K562 (cell line): ENCODE results near the gene MB21D2. TPM values are rescaled to one million over a fixed set of nuclear protein-coding genes. Genes with fewer than 3 reads are reported as not detected.

Experiments used
- ATAC-seq: fragments of 200-7000 bp; cut with Tn5 transposase; 3 replicates; pipeline ENCODE4 v1.9.1; 2020; ENCODE audit warnings: moderate library complexity
- BruUV-seq: library from RNA; stranded (reverse); fragments of 400-500 nt; replicated peaks from 2 replicates; lab custom pipeline; 2021; lab: Mats Ljungman, UMichigan
- CTCF ChIA-PET: fragments of 300-600 bp; formaldehyde crosslinking; extraction: SDS; loops from one replicate; lab custom pipeline; 2021; ENCODE audit warnings: low intra/inter-chr PET ratio; lab: Yijun Ruan, JAX
- POLR2A ChIA-PET: fragments of 300-600, 350-650 bp; sonication (Branson Sonifier 250); formaldehyde crosslinking; extraction: SDS; loops from one replicate; lab custom pipeline; 2021; ENCODE audit warnings: antibody characterized with exemption, inconsistent platforms; lab: Yijun Ruan, JAX
- DNase-seq, 4 experiments: peaks; one replicate each; pipeline versions ENCODE4 v3.0.0 to v3.0.0-alpha.2; 2011 to 2018; ENCODE audit warnings: low spot score in 3 of 4, mixed read lengths in 3 of 4; ENCODE audit errors: extremely low read depth in 1 of 4
- FAIRE-seq: peaks from 2 replicates; lab custom pipeline; 2011; peaks lifted over from hg19 to GRCh38; lab: Jason Lieb, UNC
- H2AFZ ChIP-seq: 2 replicates; pipeline ENCODE4 v1.6.0; 2011; ENCODE audit warnings: low read depth, low read length, control low read depth, inconsistent platforms
- H3K27ac ChIP-seq: fragments of 200-600 bp; 3 replicates; pipeline ENCODE4 v1.8.0; 2011; ENCODE audit warnings: low read depth, mild to moderate bottlenecking, control low read depth, inconsistent platforms, low read length, moderate library complexity, mixed read lengths; ENCODE audit errors: extremely low read depth
- H3K27me3 ChIP-seq, 2 experiments: fragments of 300-600 bp in 1 of 2; 2 replicates in 1 of 2; 3 replicates in 1 of 2; pipeline versions ENCODE4 v1.6.0 to v1.8.0; 2011; ENCODE audit warnings: inconsistent platforms in 2 of 2, low read length in 2 of 2, mild to moderate bottlenecking in 1 of 2, mixed read lengths in 1 of 2, moderate library complexity in 1 of 2; ENCODE audit not compliant: control insufficient read depth in 2 of 2, insufficient read depth in 2 of 2
- H3K36me3 ChIP-seq: fragments of 300-600 bp; 3 replicates; pipeline ENCODE4 v1.8.0; 2011; ENCODE audit warnings: mild to moderate bottlenecking, low read length, inconsistent platforms; ENCODE audit not compliant: control insufficient read depth, insufficient read depth
- H3K4me1 ChIP-seq, 2 experiments: fragments of 200-600 bp in 1 of 2; replicated peaks in 1 of 2; 2 replicates in 1 of 2; 3 replicates in 1 of 2; pipeline versions ENCODE4 v1.5.1 to v1.8.0; 2011; ENCODE audit warnings: inconsistent platforms in 2 of 2, low read length in 2 of 2, mild to moderate bottlenecking in 1 of 2, mixed read lengths in 1 of 2, moderate library complexity in 1 of 2; ENCODE audit not compliant: control insufficient read depth in 2 of 2, insufficient read depth in 2 of 2
- H3K4me2 ChIP-seq: 2 replicates; pipeline ENCODE4 v1.6.1; 2011; ENCODE audit warnings: low read length, control low read depth, inconsistent platforms, mixed read lengths; ENCODE audit not compliant: insufficient read depth
- H3K4me3 ChIP-seq: fragments of 200-600 bp; sonication (generic), shearing (Covaris generic); 2 replicates; pipeline ENCODE4 v1.5.1; 2016; ENCODE audit warnings: control low read depth, inconsistent platforms
- H3K79me2 ChIP-seq: fragments of 200-600 bp; 3 replicates; pipeline ENCODE4 v1.8.0; 2011; ENCODE audit warnings: low read length, inconsistent platforms; ENCODE audit not compliant: control insufficient read depth, insufficient read depth
- H3K9ac ChIP-seq, 2 experiments: 2 replicates each; pipeline versions ENCODE4 v1.6.0 to v1.6.1; 2011; ENCODE audit warnings: low read depth in 2 of 2, low read length in 2 of 2, control low read depth in 1 of 2, inconsistent platforms in 1 of 2, mild to moderate bottlenecking in 1 of 2, mixed read lengths in 1 of 2; ENCODE audit not compliant: insufficient read depth in 1 of 2
- H3K9me1 ChIP-seq: one replicate; pipeline ENCODE4 v1.6.0; 2011; ENCODE audit warnings: inconsistent platforms, mild to moderate bottlenecking, low read length, moderate library complexity; ENCODE audit not compliant: control insufficient read depth, insufficient read depth
- H3K9me3 ChIP-seq: replicated peaks from 2 replicates; pipeline ENCODE4 v1.5.1; 2011; ENCODE audit warnings: low read depth, low read length, inconsistent platforms; ENCODE audit not compliant: control insufficient read depth, insufficient read depth
- H4K20me1 ChIP-seq: replicated peaks from 2 replicates; pipeline ENCODE4 v1.6.1; 2011; ENCODE audit warnings: low read length, inconsistent platforms, mixed read lengths; ENCODE audit not compliant: control insufficient read depth, insufficient read depth
- POLR2AphosphoS5 ChIP-seq: IDR thresholded peaks from 2 replicates; pipeline ENCODE4 v1.6.1; 2011; ENCODE audit warnings: mild to moderate bottlenecking, low read depth, low read length, moderate library complexity; ENCODE audit not compliant: control insufficient read depth, insufficient read depth
- RBM17 ChIP-seq: fragments of 200-400 bp; formaldehyde crosslinking; IDR thresholded peaks from 2 replicates; pipeline ENCODE4 v1.6.1; 2017; ENCODE audit warnings: low read depth, mild to moderate bottlenecking, low read length, borderline replicate concordance
- ZC3H4 ChIP-seq: sonication (generic); formaldehyde crosslinking; IDR thresholded peaks from 2 replicates; pipeline ENCODE4 v1.9.0; 2021; ENCODE audit warnings: missing genetic modification reagents, borderline replicate concordance
- ZNF140 ChIP-seq: fragments of 250-450 bp; sonication (Bioruptor Pico); IDR thresholded peaks from 2 replicates; pipeline ENCODE4 v1.8.0; 2021; ENCODE audit warnings: moderate library complexity, mild to moderate bottlenecking, inconsistent platforms
- ZNF57 ChIP-seq: fragments of 450-650 bp; formaldehyde crosslinking; IDR thresholded peaks from 2 replicates; pipeline ENCODE4 v1.4.0; 2020; ENCODE audit warnings: mild to moderate bottlenecking, moderate library complexity
- ZNF785 ChIP-seq: fragments of 250-450 bp; sonication (Bioruptor Pico); IDR thresholded peaks from 2 replicates; pipeline ENCODE4 v1.4.0; 2020; ENCODE audit warnings: mild to moderate bottlenecking
- WGBS: fragments of 100-300 bp; shearing (Covaris generic); methylation state at CpG from one replicate; pipeline ENCODE4 v1.1.6; 2016; ENCODE audit warnings: low coverage, mixed read lengths; ENCODE audit not compliant: insufficient coverage; ENCODE audit errors: missing lambda C conversion rate; 5-methylcytosine and 5-hydroxymethylcytosine counted together
- in situ Hi-C: fragments of 300-500 bp; cut with MboI; formaldehyde crosslinking; loops from 4 replicates; pipeline ENCODE4 v1.15.0; 2018; ENCODE audit warnings: inconsistent platforms, mixed read lengths
- intact Hi-C: fragments of 100-400 bp; cut with micrococcal nuclease; formaldehyde crosslinking; loops from 2 replicates; pipeline ENCODE4 v1.14.2; 2022
- polyA plus RNA-seq, 8 experiments: library from polyadenylated mRNA; depleted of rRNA in 4 of 8; stranded (reverse) in 5 of 8; unstranded in 3 of 8; fragments of >200 nt; fragmentation: Nextera tagmentation in 2 of 8; fragmentation: Illumina TruSeq in 1 of 8; extraction: Ambion mirVana in 2 of 8; extraction: Trizol in 1 of 8; gene quantifications; 2 replicates each; pipeline versions ENCODE4 v1.2.1 to v1.2.3, GENCODE V29; 2011 to 2014; ENCODE audit warnings: inconsistent platforms in 1 of 8, missing spikeins in 1 of 8
- total RNA-seq, 7 experiments: library from RNA; depleted of rRNA in 6 of 7; stranded (reverse); fragments of >200 nt in 6 of 7; fragmentation: Illumina TruSeq in 2 of 7; extraction: Trizol in 2 of 7; gene quantifications; 2 replicates each; pipeline versions ENCODE4 v1.2.1 to v1.2.3, GENCODE V29; 2011 to 2021; ENCODE audit warnings: low replicate concordance in 1 of 7
- TF ChIP-seq, protein P1 (sequence below), 2 experiments: fragments of 450-650 bp in 1 of 2; sonication (generic) in 1 of 2; formaldehyde crosslinking in 1 of 2; IDR thresholded peaks; 2 replicates each; pipeline versions ENCODE4 v1.7.1 to v1.9.0; 2016 to 2022; ENCODE audit warnings: inconsistent platforms in 1 of 2, mild to moderate bottlenecking in 1 of 2, missing genetic modification reagents in 1 of 2
- TF ChIP-seq, protein P2 (sequence below): fragments of 250-450 bp; sonication (Bioruptor Pico); IDR thresholded peaks from 2 replicates; pipeline ENCODE4 v1.8.0; 2022; ENCODE audit warnings: moderate library complexity, mild to moderate bottlenecking, inconsistent platforms

MB21D2 gene
- total and polyA plus RNA-seq, 9 of the 15 experiments (the other 6 are each of a cell fraction or from before 2014, with no cell fraction given): 0.01 TPM; not detected in 8

DNA sequence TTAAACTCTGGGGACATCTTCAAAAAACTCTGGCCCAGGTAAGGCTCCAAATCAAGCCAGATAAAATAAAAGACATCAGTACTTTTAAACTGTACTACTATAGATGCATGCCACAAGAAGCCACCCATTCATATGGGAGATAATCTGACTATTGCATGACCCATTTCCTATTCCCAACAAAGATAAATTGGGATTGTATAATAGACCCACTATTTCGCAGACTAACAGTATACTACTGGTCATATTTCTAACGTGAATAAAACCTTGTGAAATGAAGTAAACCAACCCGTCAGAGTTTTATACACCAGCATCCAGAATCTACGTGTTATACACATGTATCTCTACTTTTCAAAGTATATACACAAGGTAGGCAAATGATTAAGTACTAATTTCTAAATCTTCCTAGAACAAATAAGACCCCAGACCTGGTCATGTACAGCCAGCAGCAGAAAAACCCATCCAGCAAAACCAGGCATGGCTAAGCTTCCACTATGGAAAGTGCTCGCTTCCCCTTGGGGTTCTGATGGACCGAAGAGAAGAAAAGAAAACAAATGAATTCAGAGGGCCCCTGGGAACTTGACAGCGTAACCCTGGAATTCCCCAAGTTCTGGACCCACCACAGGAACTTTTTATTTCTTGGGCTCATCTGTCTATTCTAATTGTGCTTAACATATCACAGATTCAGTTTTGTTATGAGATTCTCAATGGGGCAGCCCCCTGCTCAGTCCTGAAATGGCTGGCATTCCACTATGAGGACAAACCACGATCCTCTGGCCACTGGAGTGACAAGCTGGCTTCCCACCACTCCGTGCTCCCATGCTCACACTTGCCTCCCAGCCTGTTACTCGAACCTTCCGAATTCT, 69.1 kb downstream of the MB21D2 start:
- ATAC-seq (no peak), DNase-seq (no peak), FAIRE-seq (no peak)
- H2AFZ ChIP-seq: no peak overlapping the region
- 0% methylated on average over 11 of the region's 11 CpGs for WGBS
- H3K9me1 ChIP-seq: no peaks in the 10 kb centered on the region
- no peak overlapping the region for H3K9ac ChIP-seq
- POLR2A ChIA-PET: no interaction called here
- no peaks in the 10 kb centered on the region for H4K20me1 ChIP-seq
- H3K9me3 ChIP-seq: no peaks in the 10 kb centered on the region
- no peaks in the 10 kb centered on the region; a peak in 1 of 5 replicates for H3K27me3 ChIP-seq
- BruUV-seq: no TSS peak
- intact Hi-C loops (no loop called here), in situ Hi-C loops (no loop called here)
- H3K4me3 ChIP-seq: no peak overlapping the region
- no peaks in the 10 kb centered on the region for H3K36me3 ChIP-seq
- CTCF ChIA-PET: no interaction called here
- H3K4me1 ChIP-seq: no peaks in the 10 kb centered on the region
- H3K79me2 ChIP-seq: no peaks in the 10 kb centered on the region
- no peak overlapping the region for H3K27ac ChIP-seq
- H3K4me2 ChIP-seq: no peak overlapping the region
- no peak for TF ChIP-seq ZNF140 (CRISPR knock-in tag)
- TF ChIP-seq, protein P1, sequence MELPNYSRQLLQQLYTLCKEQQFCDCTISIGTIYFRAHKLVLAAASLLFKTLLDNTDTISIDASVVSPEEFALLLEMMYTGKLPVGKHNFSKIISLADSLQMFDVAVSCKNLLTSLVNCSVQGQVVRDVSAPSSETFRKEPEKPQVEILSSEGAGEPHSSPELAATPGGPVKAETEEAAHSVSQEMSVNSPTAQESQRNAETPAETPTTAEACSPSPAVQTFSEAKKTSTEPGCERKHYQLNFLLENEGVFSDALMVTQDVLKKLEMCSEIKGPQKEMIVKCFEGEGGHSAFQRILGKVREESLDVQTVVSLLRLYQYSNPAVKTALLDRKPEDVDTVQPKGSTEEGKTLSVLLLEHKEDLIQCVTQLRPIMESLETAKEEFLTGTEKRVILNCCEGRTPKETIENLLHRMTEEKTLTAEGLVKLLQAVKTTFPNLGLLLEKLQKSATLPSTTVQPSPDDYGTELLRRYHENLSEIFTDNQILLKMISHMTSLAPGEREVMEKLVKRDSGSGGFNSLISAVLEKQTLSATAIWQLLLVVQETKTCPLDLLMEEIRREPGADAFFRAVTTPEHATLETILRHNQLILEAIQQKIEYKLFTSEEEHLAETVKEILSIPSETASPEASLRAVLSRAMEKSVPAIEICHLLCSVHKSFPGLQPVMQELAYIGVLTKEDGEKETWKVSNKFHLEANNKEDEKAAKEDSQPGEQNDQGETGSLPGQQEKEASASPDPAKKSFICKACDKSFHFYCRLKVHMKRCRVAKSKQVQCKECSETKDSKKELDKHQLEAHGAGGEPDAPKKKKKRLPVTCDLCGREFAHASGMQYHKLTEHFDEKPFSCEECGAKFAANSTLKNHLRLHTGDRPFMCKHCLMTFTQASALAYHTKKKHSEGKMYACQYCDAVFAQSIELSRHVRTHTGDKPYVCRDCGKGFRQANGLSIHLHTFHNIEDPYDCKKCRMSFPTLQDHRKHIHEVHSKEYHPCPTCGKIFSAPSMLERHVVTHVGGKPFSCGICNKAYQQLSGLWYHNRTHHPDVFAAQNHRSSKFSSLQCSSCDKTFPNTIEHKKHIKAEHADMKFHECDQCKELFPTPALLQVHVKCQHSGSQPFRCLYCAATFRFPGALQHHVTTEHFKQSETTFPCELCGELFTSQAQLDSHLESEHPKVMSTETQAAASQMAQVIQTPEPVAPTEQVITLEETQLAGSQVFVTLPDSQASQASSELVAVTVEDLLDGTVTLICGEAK (IDR thresholded peaks at IDR 0.05): no peak
- TF ChIP-seq, protein P1 (CRISPR knock-in tag; IDR thresholded peaks at IDR 0.05): no peak
- no peak for TF ChIP-seq RBM17
- no peak for TF ChIP-seq ZNF57 (CRISPR knock-in tag)
- no peak for TF ChIP-seq ZC3H4
- TF ChIP-seq, protein P2, sequence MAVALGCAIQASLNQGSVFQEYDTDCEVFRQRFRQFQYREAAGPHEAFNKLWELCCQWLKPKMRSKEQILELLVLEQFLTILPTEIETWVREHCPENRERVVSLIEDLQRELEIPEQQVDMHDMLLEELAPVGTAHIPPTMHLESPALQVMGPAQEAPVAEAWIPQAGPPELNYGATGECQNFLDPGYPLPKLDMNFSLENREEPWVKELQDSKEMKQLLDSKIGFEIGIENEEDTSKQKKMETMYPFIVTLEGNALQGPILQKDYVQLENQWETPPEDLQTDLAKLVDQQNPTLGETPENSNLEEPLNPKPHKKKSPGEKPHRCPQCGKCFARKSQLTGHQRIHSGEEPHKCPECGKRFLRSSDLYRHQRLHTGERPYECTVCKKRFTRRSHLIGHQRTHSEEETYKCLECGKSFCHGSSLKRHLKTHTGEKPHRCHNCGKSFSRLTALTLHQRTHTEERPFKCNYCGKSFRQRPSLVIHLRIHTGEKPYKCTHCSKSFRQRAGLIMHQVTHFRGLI: no peak
- TF ChIP-seq POLR2AphosphoS5: no peak
- no peak for TF ChIP-seq ZNF785 (CRISPR knock-in tag)
